Measurements from ENCODE around the gene RHNO1.
A peak's percentile ranks its signal among the peaks of the same experiment; 100 is the strongest.

The RHNO1 gene

GRCh38 chr12:2891240-2892053 is 14.4 kb downstream of the RHNO1 start:
- POLR2A ChIA-PET: interaction anchor here (1.6 kb wide), 1 partner anchor 14 kb away, joined by 7 read pairs; the partner anchor contains the start of genes FOXM1 and RHNO1
- 28% methylated on average over 37 of the region's 42 CpGs for WGBS (ENCODE audit: insufficient coverage)
- Histone ChIP-seq H3K27ac (ENCODE audit: insufficient read depth in 1 of 2, low read depth in 1 of 2, low read length in 2 of 2, poor library complexity in 1 of 2, severe bottlenecking in 2 of 2) (peak overlapping the region in 1 of 2 experiments; percentile 61), H3K4me1 (ENCODE audit: control extremely low read depth in 1 of 4, control insufficient read depth in 4 of 4, insufficient read depth in 4 of 4, low read length in 3 of 4) (peaks cover 0 to 12% (median 11%) of the 10 kb centered on the region in 4 experiments), H3K4me3 (ENCODE audit: control insufficient read depth in 1 of 7, extremely low read depth in 1 of 7, insufficient read depth in 4 of 7, low read depth in 2 of 7, low read length in 6 of 7) (peak overlapping the region; percentile 67 to 90 (median 79)), H3K36me3 (ENCODE audit: control insufficient read depth in 4 of 4, insufficient read depth in 4 of 4, low read length in 3 of 4) (peaks cover 0 to 22% (median 8%) of the 10 kb centered on the region in 4 experiments), H3K9me3 (ENCODE audit: control extremely low read depth in 1 of 5, control insufficient read depth in 4 of 5, insufficient read depth in 2 of 5, low read depth in 1 of 5, low read length in 4 of 5) (no peaks in the 10 kb centered on the region), H3K27me3 (replicated peaks in 2 of 5; ENCODE audit: control insufficient read depth in 4 of 5, insufficient read depth in 5 of 5, low read length in 4 of 5) (no peaks in the 10 kb centered on the region)
- peak in 2 of 3 donors; percentile 2 to 36 for DNase-seq
- CTCF ChIA-PET: no interaction called here

- Histone ChIP-seq H3K27me3 (replicated peaks in 2 of 5; ENCODE audit: control insufficient read depth in 4 of 5, insufficient read depth in 5 of 5, low read length in 4 of 5) (no peaks in the 10 kb centered on the region), H3K27ac (ENCODE audit: insufficient read depth in 1 of 2, low read depth in 1 of 2, low read length in 2 of 2, poor library complexity in 1 of 2, severe bottlenecking in 2 of 2) (no peak overlapping the region), H3K9me3 (ENCODE audit: control extremely low read depth in 1 of 5, control insufficient read depth in 4 of 5, insufficient read depth in 2 of 5, low read depth in 1 of 5, low read length in 4 of 5) (no peaks in the 10 kb centered on the region), H3K36me3 (ENCODE audit: control insufficient read depth in 4 of 4, insufficient read depth in 4 of 4, low read length in 3 of 4) (peaks cover 0 to 16% (median 7%) of the 10 kb centered on the region in 4 experiments), H3K4me3 (ENCODE audit: control insufficient read depth in 1 of 7, extremely low read depth in 1 of 7, insufficient read depth in 4 of 7, low read depth in 2 of 7, low read length in 6 of 7) (no peak overlapping the region), H3K4me1 (ENCODE audit: control extremely low read depth in 1 of 4, control insufficient read depth in 4 of 4, insufficient read depth in 4 of 4, low read length in 3 of 4) (peaks cover 0 to 12% (median 11%) of the 10 kb centered on the region in 4 experiments)
- WGBS (ENCODE audit: insufficient coverage): 96% methylated on average over 8 of the region's 12 CpGs
- POLR2A ChIA-PET: no interaction called here
- CTCF ChIA-PET: no interaction called here
- DNase-seq: no peak
These were observed 15.2 kb downstream of the RHNO1 start for GRCh38 chr12:2892246-2892645.

GRCh38 chr12:2893007-2893406 is 16.0 kb downstream of the RHNO1 start:
- DNase-seq: peak in 1 of 3 donors; percentile 16
- Histone ChIP-seq H3K4me3 (ENCODE audit: control insufficient read depth in 1 of 7, extremely low read depth in 1 of 7, insufficient read depth in 4 of 7, low read depth in 2 of 7, low read length in 6 of 7) (no peak overlapping the region), H3K9me3 (ENCODE audit: control extremely low read depth in 1 of 5, control insufficient read depth in 4 of 5, insufficient read depth in 2 of 5, low read depth in 1 of 5, low read length in 4 of 5) (no peaks in the 10 kb centered on the region), H3K36me3 (ENCODE audit: control insufficient read depth in 4 of 4, insufficient read depth in 4 of 4, low read length in 3 of 4) (peaks cover 0 to 8% (median 4%) of the 10 kb centered on the region in 4 experiments), H3K27ac (ENCODE audit: insufficient read depth in 1 of 2, low read depth in 1 of 2, low read length in 2 of 2, poor library complexity in 1 of 2, severe bottlenecking in 2 of 2) (no peak overlapping the region), H3K4me1 (ENCODE audit: control extremely low read depth in 1 of 4, control insufficient read depth in 4 of 4, insufficient read depth in 4 of 4, low read length in 3 of 4) (peaks cover 0 to 12% (median 11%) of the 10 kb centered on the region in 4 experiments), H3K27me3 (replicated peaks in 2 of 5; ENCODE audit: control insufficient read depth in 4 of 5, insufficient read depth in 5 of 5, low read length in 4 of 5) (no peaks in the 10 kb centered on the region)
- 95% methylated on average over 2 of the region's 8 CpGs for WGBS (ENCODE audit: insufficient coverage)
- CTCF ChIA-PET: no interaction called here
- POLR2A ChIA-PET: no interaction called here

GRCh38 chr12:2895051-2895451 is 18.0 kb downstream of the RHNO1 start:
- H3K9me3 ChIP-seq (ENCODE audit: control extremely low read depth in 1 of 5, control insufficient read depth in 4 of 5, insufficient read depth in 2 of 5, low read depth in 1 of 5, low read length in 4 of 5): no peaks in the 10 kb centered on the region
- DNase-seq: no peak
- peaks cover 0 to 10% (median 9%) of the 10 kb centered on the region in 4 experiments for H3K4me1 ChIP-seq (ENCODE audit: control extremely low read depth in 1 of 4, control insufficient read depth in 4 of 4, insufficient read depth in 4 of 4, low read length in 3 of 4)
- CTCF ChIA-PET: no interaction called here
- 83% methylated on average over 1 of the region's 2 CpGs for WGBS (ENCODE audit: insufficient coverage)
- POLR2A ChIA-PET: no interaction called here
- no peaks in the 10 kb centered on the region for H3K27me3 ChIP-seq (replicated peaks in 2 of 5; ENCODE audit: control insufficient read depth in 4 of 5, insufficient read depth in 5 of 5, low read length in 4 of 5)
- no peaks in the 10 kb centered on the region for H3K36me3 ChIP-seq (ENCODE audit: control insufficient read depth in 4 of 4, insufficient read depth in 4 of 4, low read length in 3 of 4)
- no peak overlapping the region for H3K4me3 ChIP-seq (ENCODE audit: control insufficient read depth in 1 of 7, extremely low read depth in 1 of 7, insufficient read depth in 4 of 7, low read depth in 2 of 7, low read length in 6 of 7)
- H3K27ac ChIP-seq (ENCODE audit: insufficient read depth in 1 of 2, low read depth in 1 of 2, low read length in 2 of 2, poor library complexity in 1 of 2, severe bottlenecking in 2 of 2): no peak overlapping the region

GRCh38 chr12:2895511-2895910 is 18.5 kb downstream of the RHNO1 start:
- POLR2A ChIA-PET: no interaction called here
- Histone ChIP-seq H3K9me3 (ENCODE audit: control extremely low read depth in 1 of 5, control insufficient read depth in 4 of 5, insufficient read depth in 2 of 5, low read depth in 1 of 5, low read length in 4 of 5) (no peaks in the 10 kb centered on the region), H3K27ac (ENCODE audit: insufficient read depth in 1 of 2, low read depth in 1 of 2, low read length in 2 of 2, poor library complexity in 1 of 2, severe bottlenecking in 2 of 2) (no peak overlapping the region), H3K4me1 (ENCODE audit: control extremely low read depth in 1 of 4, control insufficient read depth in 4 of 4, insufficient read depth in 4 of 4, low read length in 3 of 4) (peaks cover 0 to 6% (median 5%) of the 10 kb centered on the region in 4 experiments), H3K4me3 (ENCODE audit: control insufficient read depth in 1 of 7, extremely low read depth in 1 of 7, insufficient read depth in 4 of 7, low read depth in 2 of 7, low read length in 6 of 7) (no peak overlapping the region), H3K27me3 (replicated peaks in 2 of 5; ENCODE audit: control insufficient read depth in 4 of 5, insufficient read depth in 5 of 5, low read length in 4 of 5) (no peaks in the 10 kb centered on the region), H3K36me3 (ENCODE audit: control insufficient read depth in 4 of 4, insufficient read depth in 4 of 4, low read length in 3 of 4) (no peaks in the 10 kb centered on the region)
- CTCF ChIA-PET: no interaction called here
- no peak for DNase-seq
- WGBS (ENCODE audit: insufficient coverage): no CpG with 5 or more reads among the region's 2 CpGs

GRCh38 chr12:2897418-2897817 is 20.4 kb downstream of the RHNO1 start:
- POLR2A ChIA-PET: no interaction called here
- no peak overlapping the region for H3K27ac ChIP-seq (ENCODE audit: insufficient read depth in 1 of 2, low read depth in 1 of 2, low read length in 2 of 2, poor library complexity in 1 of 2, severe bottlenecking in 2 of 2)
- WGBS (ENCODE audit: insufficient coverage): 100% methylated on average over 4 of the region's 5 CpGs

GRCh38 chr12:2900642-2901041 is 23.6 kb downstream of the RHNO1 start:
- ChIA-PET POLR2A (no interaction called here), CTCF (interaction anchor here (0.6 kb wide), 1 partner anchor 49 kb away, joined by 3 read pairs; no protein-coding TSS in a partner anchor)
- no peaks in the 10 kb centered on the region for H3K36me3 ChIP-seq (ENCODE audit: control insufficient read depth in 4 of 4, insufficient read depth in 4 of 4, low read length in 3 of 4)
- H3K27ac ChIP-seq (ENCODE audit: insufficient read depth in 1 of 2, low read depth in 1 of 2, low read length in 2 of 2, poor library complexity in 1 of 2, severe bottlenecking in 2 of 2): no peak overlapping the region
- no peaks in the 10 kb centered on the region for H3K27me3 ChIP-seq (replicated peaks in 2 of 5; ENCODE audit: control insufficient read depth in 4 of 5, insufficient read depth in 5 of 5, low read length in 4 of 5)
- H3K9me3 ChIP-seq (ENCODE audit: control extremely low read depth in 1 of 5, control insufficient read depth in 4 of 5, insufficient read depth in 2 of 5, low read depth in 1 of 5, low read length in 4 of 5): no peaks in the 10 kb centered on the region
- H3K4me3 ChIP-seq (ENCODE audit: control insufficient read depth in 1 of 7, extremely low read depth in 1 of 7, insufficient read depth in 4 of 7, low read depth in 2 of 7, low read length in 6 of 7): no peak overlapping the region
- no peak for DNase-seq
- no peaks in the 10 kb centered on the region for H3K4me1 ChIP-seq (ENCODE audit: control extremely low read depth in 1 of 4, control insufficient read depth in 4 of 4, insufficient read depth in 4 of 4, low read length in 3 of 4)
- WGBS (ENCODE audit: insufficient coverage): 93% methylated on average over 7 of the region's 8 CpGs

More at GRCh38 chr12:2897418-2897817, 20.4 kb downstream of the RHNO1 start:
- no peaks in the 10 kb centered on the region for H3K9me3 ChIP-seq (ENCODE audit: control extremely low read depth in 1 of 5, control insufficient read depth in 4 of 5, insufficient read depth in 2 of 5, low read depth in 1 of 5, low read length in 4 of 5)
- no peak overlapping the region for H3K4me3 ChIP-seq (ENCODE audit: control insufficient read depth in 1 of 7, extremely low read depth in 1 of 7, insufficient read depth in 4 of 7, low read depth in 2 of 7, low read length in 6 of 7)
- no peaks in the 10 kb centered on the region for H3K4me1 ChIP-seq (ENCODE audit: control extremely low read depth in 1 of 4, control insufficient read depth in 4 of 4, insufficient read depth in 4 of 4, low read length in 3 of 4)
- H3K36me3 ChIP-seq (ENCODE audit: control insufficient read depth in 4 of 4, insufficient read depth in 4 of 4, low read length in 3 of 4): no peaks in the 10 kb centered on the region
- no peaks in the 10 kb centered on the region for H3K27me3 ChIP-seq (replicated peaks in 2 of 5; ENCODE audit: control insufficient read depth in 4 of 5, insufficient read depth in 5 of 5, low read length in 4 of 5)
- DNase-seq: no peak
- CTCF ChIA-PET: no interaction called here
